Stimulated activated effector memory CD8-positive, alpha-beta T cell treated with anti-CD3 and anti-CD28 coated beads, Interleukin-12 subunit alpha, Interleukin-12 subunit beta, amount 100 ng/mL, for 72 hours (primary cell): ENCODE results near the gene NDRG4.
A peak's percentile ranks its signal among the peaks of the same experiment; 100 is the strongest.

Experiments used
- ATAC-seq: fragments of 150-1000 bp; cut with Tn5 transposase; 2 replicates; pipeline ENCODE4 v1.10.0; 2021
- DNase-seq, 2 donors: peaks; one replicate each; pipeline ENCODE4 v3.0.0; 2021 to 2022; ENCODE audit warnings: low spot score in 2 of 2
- H3K27ac Mint-ChIP-seq: one replicate; pipeline ENCODE4 v1.8.0; 2022; ENCODE audit warnings: mild to moderate bottlenecking, mixed read lengths
- H3K36me3 Mint-ChIP-seq: one replicate; pipeline ENCODE4 v1.8.0; 2022; ENCODE audit warnings: mild to moderate bottlenecking, mixed read lengths
- H3K4me1 Mint-ChIP-seq: one replicate; pipeline ENCODE4 v1.8.0; 2022; ENCODE audit warnings: mixed read lengths
- H3K4me3 Mint-ChIP-seq: one replicate; pipeline ENCODE4 v1.8.0; 2022; ENCODE audit warnings: mild to moderate bottlenecking, mixed read lengths
- H3K9me3 Mint-ChIP-seq: one replicate; pipeline ENCODE4 v1.8.0; 2022; ENCODE audit warnings: mixed read lengths

Gene NDRG4

DNA sequence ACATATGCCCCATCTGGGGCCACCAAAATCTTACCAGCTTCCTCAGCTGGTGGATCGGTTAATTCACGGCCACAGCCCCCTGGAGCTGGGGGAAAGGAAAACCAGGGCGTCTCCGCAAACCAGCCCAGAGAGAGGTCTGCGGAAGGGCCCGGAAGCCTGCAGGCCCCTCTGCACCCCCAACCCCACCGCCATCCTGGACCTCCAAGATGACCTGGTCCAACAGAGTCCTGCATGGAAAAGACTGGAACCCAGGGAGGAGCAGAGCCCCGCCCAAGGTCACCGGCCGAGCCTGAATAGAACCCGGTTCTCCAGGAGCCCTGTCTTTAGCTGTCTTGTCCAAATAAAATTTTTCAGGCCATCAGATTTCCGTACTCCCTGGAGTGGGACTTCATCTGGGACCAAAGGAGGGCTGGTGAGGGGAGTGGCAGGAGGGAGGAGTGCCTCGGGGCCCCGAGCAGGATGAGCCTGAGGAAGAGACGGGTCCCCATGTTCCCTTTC is 37.4 kb upstream of the NDRG4 start:
- Mint-ChIP-seq H3K27ac (no peak overlapping the region), H3K36me3 (no peaks in the 10 kb centered on the region), H3K4me1 (peaks cover 17% of the 10 kb centered on the region), H3K4me3 (peak overlapping the region; percentile 57), H3K9me3 (no peaks in the 10 kb centered on the region)
- DNase-seq = no peak
- ATAC-seq = no peak

DNA sequence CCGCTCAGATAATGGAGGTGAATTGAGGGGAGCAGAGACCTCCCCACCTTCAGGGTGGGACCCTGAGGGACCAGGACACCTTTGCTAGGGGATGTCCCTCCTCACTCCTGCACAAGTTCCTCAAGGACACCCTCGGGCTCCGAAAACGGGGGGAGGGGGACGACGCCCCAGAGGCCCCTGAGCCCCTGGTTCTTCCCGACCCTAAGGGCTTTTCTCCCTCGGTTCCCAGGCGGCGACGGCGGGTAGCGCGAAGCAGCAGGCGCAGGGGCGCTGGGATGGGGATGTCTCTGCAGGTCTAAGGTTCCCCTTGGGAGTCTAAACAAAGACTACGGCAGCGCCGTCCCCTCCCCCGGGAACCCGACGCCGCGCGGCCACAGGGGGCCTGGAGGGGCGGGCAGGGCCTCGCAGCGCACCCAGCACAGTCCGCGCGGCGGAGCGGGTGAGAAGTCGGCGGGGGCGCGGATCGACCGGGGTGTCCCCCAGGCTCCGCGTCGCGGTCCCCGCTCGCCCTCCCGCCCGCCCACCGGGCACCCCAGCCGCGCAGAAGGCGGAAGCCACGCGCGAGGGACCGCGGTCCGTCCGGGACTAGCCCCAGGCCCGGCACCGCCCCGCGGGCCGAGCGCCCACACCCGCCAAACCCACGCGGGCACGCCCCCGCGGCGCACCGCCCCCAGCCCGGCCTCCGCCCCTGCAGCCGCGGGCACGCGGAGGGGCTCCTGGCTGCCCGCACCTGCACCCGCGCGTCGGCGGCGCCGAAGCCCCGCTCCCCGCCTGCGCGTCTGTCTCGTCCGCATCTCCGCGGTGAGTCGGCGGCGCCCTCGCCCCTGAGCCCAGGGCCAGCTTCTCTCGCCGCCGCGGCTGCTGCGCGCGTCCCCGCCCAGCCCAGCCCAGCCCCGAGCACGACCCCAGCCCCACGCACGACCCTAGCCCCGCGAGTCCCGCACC is 36.7 kb upstream of the NDRG4 start:
- H3K4me1 Mint-ChIP-seq = peaks cover 17% of the 10 kb centered on the region
- H3K27ac Mint-ChIP-seq = no peak overlapping the region
- DNase-seq (no peak), ATAC-seq (peak; percentile 17)
- H3K36me3 Mint-ChIP-seq = no peaks in the 10 kb centered on the region
- H3K9me3 Mint-ChIP-seq = no peaks in the 10 kb centered on the region
- peak overlapping the region; percentile 57 for H3K4me3 Mint-ChIP-seq

DNA sequence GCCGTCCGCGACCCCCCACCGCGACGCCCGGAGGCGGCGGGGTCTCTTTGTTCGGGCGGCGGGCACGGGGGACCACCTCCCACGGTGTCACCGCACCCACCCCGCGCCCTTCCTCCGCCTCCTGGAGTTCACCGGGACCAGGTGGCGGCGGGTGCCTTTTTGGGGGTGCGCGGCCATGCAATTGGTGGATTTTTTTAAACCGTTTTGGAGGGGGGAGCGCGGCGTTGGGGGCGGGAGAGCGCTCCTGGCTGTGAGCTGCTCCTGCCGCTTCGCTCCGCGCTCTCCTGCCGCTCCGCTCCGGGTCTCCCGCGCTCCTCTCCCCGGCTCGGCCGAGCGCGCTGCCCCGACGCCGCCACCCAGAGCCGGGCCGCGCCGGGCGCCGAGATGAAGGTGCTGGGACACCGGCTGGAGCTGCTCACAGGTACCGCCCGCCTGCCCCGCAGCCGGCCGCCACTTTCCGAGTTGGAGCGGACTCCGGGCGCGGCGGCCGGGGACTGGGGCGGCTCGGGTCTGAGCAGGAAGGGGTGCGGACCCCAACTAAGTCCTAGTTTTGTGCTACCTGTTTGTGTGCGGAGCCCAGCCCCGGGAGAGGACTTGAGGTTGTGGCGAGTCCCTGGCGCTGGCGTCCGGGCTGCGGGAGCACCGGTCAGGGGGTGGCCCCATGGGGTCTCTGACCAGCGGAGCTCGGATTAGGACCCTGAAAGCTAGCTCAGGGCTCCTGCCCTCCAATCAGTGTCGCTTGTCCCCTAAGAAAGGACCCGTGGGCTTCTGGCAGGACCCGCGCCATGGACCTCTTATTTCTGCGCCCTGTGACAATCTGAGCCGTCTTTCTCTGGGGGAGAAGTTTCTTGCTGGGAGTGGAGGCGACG is 35.7 kb upstream of the NDRG4 start:
- ATAC-seq (no peak), DNase-seq (no peak)
- Mint-ChIP-seq H3K36me3 (no peaks in the 10 kb centered on the region), H3K4me3 (peak overlapping the region; percentile 49), H3K9me3 (no peaks in the 10 kb centered on the region), H3K27ac (no peak overlapping the region), H3K4me1 (peaks cover 12% of the 10 kb centered on the region)

DNA sequence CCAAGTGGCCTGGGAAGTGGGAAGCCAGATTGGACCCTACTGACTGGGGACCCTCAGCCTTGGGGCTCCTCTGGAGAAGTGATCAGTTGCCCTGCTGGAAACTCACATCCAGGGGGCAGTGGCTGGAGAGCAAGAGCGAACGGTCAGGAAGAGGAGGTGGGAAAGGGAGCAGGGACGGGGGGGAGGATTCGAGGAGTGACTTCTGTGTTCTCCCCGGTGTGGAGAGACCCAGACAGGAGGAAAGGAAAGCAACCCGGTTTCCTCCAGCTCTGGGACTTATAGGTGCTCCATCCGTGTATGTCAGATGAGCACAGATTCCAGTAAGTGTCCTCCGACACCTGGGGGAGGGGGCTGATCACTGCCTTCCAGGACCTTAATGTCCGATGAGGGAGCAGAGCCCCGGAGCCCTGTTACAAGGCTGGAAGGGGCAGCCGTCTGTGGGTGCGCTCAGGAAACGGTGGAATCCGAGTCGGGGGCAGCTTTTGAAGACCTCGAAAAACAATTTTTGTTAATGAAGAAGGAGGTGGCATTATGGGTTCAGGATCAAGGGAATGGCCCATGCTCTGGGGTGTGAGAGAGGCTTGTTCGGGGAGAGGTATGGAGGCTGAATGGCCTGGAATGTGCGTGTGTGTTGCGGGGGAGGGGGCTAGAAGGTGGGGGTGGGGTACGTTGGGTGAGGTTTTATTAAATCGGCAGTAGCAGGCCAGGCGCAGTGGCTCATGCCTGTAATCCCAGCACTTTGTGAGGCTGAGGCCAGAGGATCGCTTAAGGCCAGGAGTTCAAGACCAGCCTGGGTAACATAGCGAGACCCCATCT is 34.8 kb upstream of the NDRG4 start:
- Mint-ChIP-seq H3K9me3 (no peaks in the 10 kb centered on the region), H3K4me1 (peaks cover 10% of the 10 kb centered on the region), H3K27ac (no peak overlapping the region), H3K4me3 (peak overlapping the region; percentile 49), H3K36me3 (no peaks in the 10 kb centered on the region)
- ATAC-seq (no peak), DNase-seq (no peak)

DNA sequence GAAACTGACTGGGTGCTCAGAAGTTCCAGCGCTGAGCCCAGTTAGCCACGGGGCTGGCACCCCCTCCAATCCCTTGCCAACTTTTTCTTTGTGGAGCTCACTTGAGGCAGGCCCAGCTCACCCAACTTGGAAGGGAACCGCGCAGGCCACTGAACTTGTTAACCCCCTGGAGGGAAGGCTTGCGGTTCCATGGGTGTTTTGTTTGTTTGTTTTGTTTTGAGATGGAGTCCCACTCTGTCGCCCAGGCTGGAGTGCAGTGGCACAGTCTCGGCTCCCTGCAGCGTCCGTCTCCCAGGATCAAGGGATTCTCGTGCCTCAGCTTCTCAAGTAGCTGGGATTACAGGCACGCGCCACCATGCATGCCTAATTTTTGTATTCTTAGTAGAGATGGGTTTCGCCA is 34.1 kb upstream of the NDRG4 start:
- Mint-ChIP-seq H3K9me3 (no peaks in the 10 kb centered on the region), H3K4me1 (peaks cover 10% of the 10 kb centered on the region), H3K27ac (no peak overlapping the region), H3K36me3 (no peaks in the 10 kb centered on the region), H3K4me3 (no peak overlapping the region)
- no peak for DNase-seq
- ATAC-seq = no peak

DNA sequence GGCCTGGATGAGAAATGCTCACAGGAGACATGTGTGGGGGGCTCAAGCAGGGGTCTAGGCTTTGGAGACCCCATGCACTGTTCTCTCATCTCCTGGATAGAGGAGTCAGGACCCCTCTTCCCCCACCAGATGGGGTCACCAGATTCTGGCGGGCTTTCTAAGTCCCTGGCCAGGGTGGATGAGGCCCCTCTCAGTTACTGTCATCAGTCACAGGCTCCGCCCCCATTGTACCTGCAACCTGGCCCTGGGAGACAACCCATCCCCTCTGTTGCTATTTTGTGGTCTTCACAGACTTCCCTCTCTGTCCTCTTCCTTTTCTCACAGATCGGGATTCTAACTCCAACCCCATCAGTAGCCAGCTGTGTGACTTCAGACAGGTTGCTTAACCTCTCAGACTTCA is 33.5 kb upstream of the NDRG4 start:
- Mint-ChIP-seq H3K4me3 (no peak overlapping the region), H3K9me3 (no peaks in the 10 kb centered on the region), H3K27ac (no peak overlapping the region), H3K4me1 (peaks cover 10% of the 10 kb centered on the region), H3K36me3 (no peaks in the 10 kb centered on the region)
- DNase-seq (no peak), ATAC-seq (no peak)

DNA sequence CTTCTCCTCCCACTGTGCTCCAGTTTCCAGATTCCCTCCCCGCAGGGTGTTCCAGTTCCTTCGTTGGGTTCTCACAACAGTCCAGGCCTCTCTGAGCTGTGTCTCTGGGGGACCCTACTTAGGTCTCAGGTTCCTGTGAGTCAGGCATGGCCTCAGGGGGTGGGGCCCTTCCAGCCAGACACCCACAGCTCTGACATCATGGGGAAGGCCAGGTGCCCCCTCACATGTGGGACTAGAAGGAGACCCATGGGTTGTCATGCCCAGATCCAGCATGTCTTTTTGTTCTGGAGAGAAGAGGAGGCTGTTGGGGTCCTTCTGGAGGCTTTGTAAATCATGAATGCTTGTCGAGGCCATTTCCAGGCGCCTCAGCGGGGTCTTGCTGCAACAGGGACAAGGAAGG is 32.0 kb upstream of the NDRG4 start:
- Mint-ChIP-seq H3K27ac (no peak overlapping the region), H3K4me1 (peaks cover 10% of the 10 kb centered on the region), H3K36me3 (no peaks in the 10 kb centered on the region), H3K9me3 (no peaks in the 10 kb centered on the region), H3K4me3 (no peak overlapping the region)
- no peak for ATAC-seq
- DNase-seq = no peak

DNA sequence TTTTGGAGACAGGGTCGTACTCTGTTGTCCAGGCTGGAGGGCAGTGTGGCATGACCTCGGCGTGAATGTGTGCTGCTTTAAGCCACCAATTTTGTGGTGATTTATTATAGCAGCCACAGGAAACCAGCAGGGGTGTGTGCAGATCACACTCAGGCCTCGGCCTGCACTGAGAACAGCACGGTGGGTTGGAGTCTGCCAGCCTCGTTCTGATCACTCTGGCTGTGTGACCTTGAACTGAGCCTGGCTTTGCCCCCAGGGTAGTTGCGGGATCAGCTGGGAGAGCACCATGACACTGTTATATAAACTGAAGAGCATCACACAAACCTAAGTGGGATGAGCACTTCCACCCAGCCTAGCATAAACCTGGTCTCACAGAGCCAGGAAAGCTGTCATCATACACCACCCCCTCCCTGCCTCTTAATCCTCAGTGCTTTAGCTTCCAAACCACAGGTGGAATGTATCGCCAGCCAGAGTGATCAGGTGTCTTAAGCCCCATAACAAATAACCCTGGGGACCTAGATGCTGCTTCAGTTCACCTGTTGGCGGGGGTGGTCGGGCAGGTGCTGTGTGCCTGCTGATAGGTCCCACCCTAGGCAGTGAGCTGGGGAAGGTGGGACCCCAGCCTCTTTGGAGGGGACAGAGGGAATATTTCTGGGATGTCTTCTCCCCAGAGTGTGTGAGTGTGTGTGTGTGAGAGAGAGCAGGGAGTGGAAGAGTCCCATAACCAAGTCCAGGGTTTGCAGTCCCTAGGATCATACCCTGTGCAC is 28.6 kb upstream of the NDRG4 start:
- DNase-seq = no peak
- no peaks in the 10 kb centered on the region for H3K9me3 Mint-ChIP-seq
- peak overlapping the region; percentile 29 for H3K27ac Mint-ChIP-seq
- no peaks in the 10 kb centered on the region for H3K4me1 Mint-ChIP-seq
- no peaks in the 10 kb centered on the region for H3K36me3 Mint-ChIP-seq
- ATAC-seq = peak; percentile 17
- no peak overlapping the region for H3K4me3 Mint-ChIP-seq

DNA sequence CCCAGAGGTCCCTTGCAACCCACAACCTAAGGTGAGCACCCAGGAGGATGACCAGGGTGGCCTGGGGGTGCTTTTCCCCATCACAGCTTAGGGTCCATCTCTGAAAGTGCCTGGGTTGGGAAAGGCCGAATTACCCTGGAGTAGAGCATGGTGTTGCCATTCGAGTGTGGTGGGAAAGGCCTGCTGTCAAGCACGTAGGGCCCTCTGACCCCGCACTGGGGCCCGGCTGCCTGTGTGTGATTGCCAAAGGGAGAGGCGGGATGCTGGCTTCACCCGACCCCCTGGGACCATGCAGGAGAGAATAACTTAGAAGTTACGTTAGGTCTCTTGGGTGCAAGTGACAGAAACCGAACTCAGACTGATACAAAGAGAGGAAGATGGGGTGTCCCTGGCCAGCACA is 27.7 kb upstream of the NDRG4 start:
- H3K27ac Mint-ChIP-seq = no peak overlapping the region
- H3K9me3 Mint-ChIP-seq = no peaks in the 10 kb centered on the region
- DNase-seq = no peak
- no peaks in the 10 kb centered on the region for H3K4me1 Mint-ChIP-seq
- no peak overlapping the region for H3K4me3 Mint-ChIP-seq
- ATAC-seq = no peak
- H3K36me3 Mint-ChIP-seq = no peaks in the 10 kb centered on the region

DNA sequence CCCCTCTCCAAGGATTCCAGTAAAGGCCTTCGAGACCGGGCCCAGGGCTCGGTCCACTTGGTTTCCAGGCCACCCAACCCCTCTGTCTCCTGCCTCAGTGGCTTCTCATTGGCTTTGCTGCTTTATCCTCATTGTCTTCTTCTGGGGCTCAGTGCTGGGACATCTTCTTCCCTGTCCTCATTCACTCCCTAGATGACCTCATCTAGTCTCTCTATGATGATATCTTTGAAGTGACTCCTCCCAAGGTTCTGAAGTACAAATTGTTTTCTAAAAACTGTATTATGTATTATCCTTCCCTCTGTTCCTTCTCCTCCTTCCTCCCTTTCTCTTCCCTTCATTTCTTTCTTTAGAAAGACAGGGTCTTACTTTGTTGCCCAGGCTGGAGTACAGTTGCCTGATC is 27.1 kb upstream of the NDRG4 start:
- DNase-seq (no peak), ATAC-seq (no peak)
- no peak overlapping the region for H3K4me3 Mint-ChIP-seq
- no peak overlapping the region for H3K27ac Mint-ChIP-seq
- H3K4me1 Mint-ChIP-seq = no peaks in the 10 kb centered on the region
- H3K36me3 Mint-ChIP-seq = no peaks in the 10 kb centered on the region
- H3K9me3 Mint-ChIP-seq = no peaks in the 10 kb centered on the region

DNA sequence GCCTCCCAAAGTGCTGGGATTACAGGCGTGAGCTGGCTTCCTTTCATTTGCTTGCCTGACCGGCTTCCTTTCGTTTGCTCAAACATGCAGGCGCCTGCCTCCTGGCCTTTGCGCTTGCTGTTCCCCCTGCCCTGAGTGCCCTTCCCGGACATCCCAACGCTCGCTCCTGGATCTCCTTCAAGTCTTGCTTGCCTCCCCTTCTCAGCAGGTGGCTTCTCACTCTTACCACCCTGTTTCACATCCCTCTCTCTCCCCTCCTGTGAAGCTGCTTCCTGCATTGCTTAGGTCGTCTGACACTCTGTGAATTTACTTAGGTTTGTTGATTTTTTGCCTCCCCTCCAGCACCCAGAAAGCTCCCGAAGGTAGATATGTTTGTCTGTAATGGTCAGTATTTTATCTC is 25.6 kb upstream of the NDRG4 start:
- H3K4me1 Mint-ChIP-seq = no peaks in the 10 kb centered on the region
- H3K4me3 Mint-ChIP-seq = no peak overlapping the region
- ATAC-seq (no peak), DNase-seq (no peak)
- H3K27ac Mint-ChIP-seq = peak overlapping the region; percentile 12
- no peaks in the 10 kb centered on the region for H3K9me3 Mint-ChIP-seq
- H3K36me3 Mint-ChIP-seq = no peaks in the 10 kb centered on the region

DNA sequence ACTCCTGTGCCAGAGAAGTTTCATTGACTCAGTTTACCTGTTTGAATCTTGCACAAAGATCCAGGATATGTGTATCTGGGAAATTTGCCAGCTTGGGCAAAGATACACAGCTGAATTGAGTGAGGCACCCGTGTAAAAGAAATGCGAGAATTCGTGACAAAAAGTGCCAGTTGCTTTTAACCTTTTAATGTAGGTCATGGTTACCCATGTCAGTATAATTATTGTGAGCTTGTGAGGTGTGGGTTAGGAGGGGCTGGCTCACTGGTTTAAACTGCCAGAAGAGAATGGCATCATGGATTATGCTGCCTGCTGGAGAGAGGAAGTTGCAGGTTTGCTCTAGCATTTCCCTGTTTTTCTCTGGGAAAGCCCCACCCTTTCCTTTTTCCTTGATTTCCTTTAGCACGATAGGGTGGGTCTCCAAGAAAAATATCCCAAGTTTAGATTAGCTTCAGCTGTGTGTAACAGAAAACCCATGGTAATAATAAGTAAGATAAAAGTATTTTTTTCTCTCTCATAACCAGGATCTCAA is 24.8 kb upstream of the NDRG4 start:
- H3K4me1 Mint-ChIP-seq = no peaks in the 10 kb centered on the region
- H3K4me3 Mint-ChIP-seq = no peak overlapping the region
- no peak overlapping the region for H3K27ac Mint-ChIP-seq
- no peak for ATAC-seq
- no peak for DNase-seq
- no peaks in the 10 kb centered on the region for H3K9me3 Mint-ChIP-seq
- H3K36me3 Mint-ChIP-seq = no peaks in the 10 kb centered on the region

DNA sequence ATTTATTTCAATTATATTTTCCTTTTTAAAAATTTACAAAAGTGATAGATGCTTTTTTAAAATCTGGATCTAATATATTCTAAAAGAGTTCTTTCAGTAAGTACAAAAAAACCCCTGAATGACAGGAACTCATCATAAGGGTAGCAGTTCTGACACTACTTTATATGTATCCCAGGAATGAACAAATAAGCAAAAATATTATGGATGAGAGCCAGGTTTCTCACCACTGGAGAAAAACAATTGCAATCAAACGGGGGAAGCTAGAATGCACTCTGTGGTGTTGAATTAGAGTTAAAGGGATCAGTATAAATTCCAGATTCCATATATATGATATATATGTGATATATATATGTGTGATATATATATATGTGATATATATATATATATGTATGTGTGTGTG is 23.2 kb upstream of the NDRG4 start:
- Mint-ChIP-seq H3K27ac (no peak overlapping the region), H3K4me1 (no peaks in the 10 kb centered on the region), H3K36me3 (no peaks in the 10 kb centered on the region), H3K9me3 (no peaks in the 10 kb centered on the region), H3K4me3 (no peak overlapping the region)
- ATAC-seq (no peak), DNase-seq (no peak)

DNA sequence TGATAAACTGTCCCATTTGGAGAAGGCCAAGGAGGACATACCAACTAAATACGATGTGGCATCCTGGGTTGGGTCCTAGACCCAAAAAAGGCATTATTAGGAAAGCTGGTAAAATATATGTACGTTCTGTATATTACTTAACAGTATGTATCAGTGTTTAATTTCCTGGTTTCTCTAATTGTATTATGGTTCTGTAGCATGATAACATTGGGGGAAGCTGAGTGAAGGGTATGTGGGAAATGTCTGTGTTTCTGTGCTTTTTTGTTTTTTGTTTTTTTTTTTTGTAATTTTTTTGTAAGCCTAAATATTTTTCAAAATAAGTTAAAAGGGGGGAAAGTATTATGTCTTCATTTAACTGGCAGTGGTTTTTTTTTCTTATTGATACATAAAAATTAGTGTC is 21.5 kb upstream of the NDRG4 start:
- H3K9me3 Mint-ChIP-seq = no peaks in the 10 kb centered on the region
- no peak for ATAC-seq
- no peak for DNase-seq
- H3K27ac Mint-ChIP-seq = no peak overlapping the region
- no peak overlapping the region for H3K4me3 Mint-ChIP-seq
- H3K4me1 Mint-ChIP-seq = no peaks in the 10 kb centered on the region
- H3K36me3 Mint-ChIP-seq = no peaks in the 10 kb centered on the region
